ENCODE measurements around the gene COMMD7. TPM values are rescaled to one million over a fixed set of nuclear protein-coding genes. Genes with fewer than 3 reads are reported as not detected.

Gene COMMD7
- total RNA-seq, 2 experiments from 2014 or later: 33.8 to 36.6 TPM

- no peaks in the 10 kb centered on the region for H3K9me3 Mint-ChIP-seq
- peak overlapping the region; percentile 79 for H3K4me3 Mint-ChIP-seq
- H3K27ac Mint-ChIP-seq: no peak overlapping the region
- DNase-seq: peak; percentile 16
- peaks cover 12% of the 10 kb centered on the region for H3K4me1 Mint-ChIP-seq (ENCODE audit: low read depth)
- no peaks in the 10 kb centered on the region for H3K27me3 Mint-ChIP-seq (ENCODE audit: low read depth)
- H3K36me3 Mint-ChIP-seq (ENCODE audit: low read depth): no peaks in the 10 kb centered on the region
- intact Hi-C loops (cut with micrococcal nuclease): loop anchor here (5.0 kb wide), 2 partner anchors 91 to 251 kb away; partner anchors contain the start of gene C20orf203
- CTCF ChIA-PET: interaction anchor here (0.6 to 3.6 kb wide), 12 partner anchors 10 to 256 kb away, joined by 3 to 28 read pairs (median 4); partner anchors contain the start of genes C20orf203 and COMMD7
These were observed 20.1 kb upstream of the COMMD7 start for GRCh38 chr20:32763202-32764004.

- Mint-ChIP-seq H3K36me3 (ENCODE audit: low read depth) (no peaks in the 10 kb centered on the region), H3K4me3 (peak overlapping the region; percentile 79), H3K9me3 (no peaks in the 10 kb centered on the region), H3K27ac (no peak overlapping the region), H3K4me1 (ENCODE audit: low read depth) (peaks cover 12% of the 10 kb centered on the region), H3K27me3 (ENCODE audit: low read depth) (no peaks in the 10 kb centered on the region)
- DNase-seq: peak; percentile 22
- CTCF ChIA-PET: interaction anchor here (0.6 to 3.6 kb wide), 8 partner anchors 10 to 255 kb away, joined by 3 to 28 read pairs (median 4); partner anchors contain the start of genes C20orf203 and COMMD7
- intact Hi-C loops (cut with micrococcal nuclease): loop anchor here (5.0 kb wide), 2 partner anchors 90 to 250 kb away; partner anchors contain the start of gene C20orf203
These were observed 19.5 kb upstream of the COMMD7 start for GRCh38 chr20:32762754-32763201.

GRCh38 chr20:32761831-32762753 lies 18.8 kb upstream of the COMMD7 start, which contains the start of gene DNMT3B:
Gene DNMT3B, plus strand, starts transcription at chr20:32762385. Its CDS starts 17,939 bp downstream, at chr20:32780324.
- Mint-ChIP-seq H3K27me3 (ENCODE audit: low read depth) (no peaks in the 10 kb centered on the region), H3K9me3 (no peaks in the 10 kb centered on the region), H3K4me3 (peak within 1 kb of the TSS; percentile 79), H3K27ac (no peak within 1 kb of the TSS), H3K4me1 (ENCODE audit: low read depth) (peaks cover 12% of the 10 kb centered on the region), H3K36me3 (ENCODE audit: low read depth) (no peaks in the 10 kb centered on the region)
- intact Hi-C loops (cut with micrococcal nuclease): loop anchor here (5.0 kb wide), 2 partner anchors 90 to 250 kb away; partner anchors contain the start of gene C20orf203
- DNase-seq: peak; percentile 79
- CTCF ChIA-PET: interaction anchor here (1.5 to 3.6 kb wide), 2 partner anchors 16 to 86 kb away, joined by 4 to 28 read pairs; no protein-coding TSS in a partner anchor

GRCh38 chr20:32761417-32761830 lies 18.2 kb upstream of the COMMD7 start:
- H3K27ac Mint-ChIP-seq: no peak overlapping the region
- no peaks in the 10 kb centered on the region for H3K27me3 Mint-ChIP-seq (ENCODE audit: low read depth)
- CTCF ChIA-PET: interaction anchor here (0.5 to 1.7 kb wide), 2 partner anchors 17 to 19 kb away, joined by 3 to 13 read pairs; no protein-coding TSS in a partner anchor
- intact Hi-C loops (cut with micrococcal nuclease): loop anchor here (5.0 kb wide), 2 partner anchors 89 to 249 kb away; partner anchors contain the start of gene C20orf203
- no peaks in the 10 kb centered on the region for H3K36me3 Mint-ChIP-seq (ENCODE audit: low read depth)
- peak overlapping the region; percentile 75 for H3K4me3 Mint-ChIP-seq
- DNase-seq: no peak
- H3K4me1 Mint-ChIP-seq (ENCODE audit: low read depth): peaks cover 12% of the 10 kb centered on the region
- no peaks in the 10 kb centered on the region for H3K9me3 Mint-ChIP-seq

- H3K4me3 Mint-ChIP-seq: no peak overlapping the region
- no peaks in the 10 kb centered on the region for H3K27me3 Mint-ChIP-seq (ENCODE audit: low read depth)
- DNase-seq: no peak
- no peak overlapping the region for H3K27ac Mint-ChIP-seq
- H3K36me3 Mint-ChIP-seq (ENCODE audit: low read depth): no peaks in the 10 kb centered on the region
- no peaks in the 10 kb centered on the region for H3K9me3 Mint-ChIP-seq
- intact Hi-C loops (cut with micrococcal nuclease): no loop called here
- peaks cover 6% of the 10 kb centered on the region for H3K4me1 Mint-ChIP-seq (ENCODE audit: low read depth)
- CTCF ChIA-PET: interaction anchor here (1.1 kb wide), 2 partner anchors 9 to 23 kb away, joined by 3 read pairs; no protein-coding TSS in a partner anchor
These were observed 12.9 kb upstream of the COMMD7 start for GRCh38 chr20:32756156-32756555.

DNA sequence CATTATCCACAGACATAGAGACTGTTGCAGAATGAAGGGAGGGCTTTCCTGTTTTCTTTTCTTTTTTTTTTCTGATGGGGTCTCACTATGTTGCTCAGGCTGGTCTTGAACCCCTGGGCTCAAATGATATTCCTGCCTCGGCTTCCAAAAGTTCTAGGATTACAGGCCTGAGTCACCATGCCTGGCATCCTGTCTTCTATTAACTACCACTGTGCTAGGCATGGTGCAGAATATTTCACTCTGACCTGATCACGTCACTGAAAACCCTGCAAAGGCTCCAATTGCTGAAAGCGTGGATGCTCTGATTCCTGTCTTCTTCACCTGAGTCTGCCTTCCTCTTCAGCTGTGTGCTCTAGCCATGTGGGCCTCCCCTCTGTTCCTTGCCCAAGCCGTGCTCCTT lies 10.5 kb upstream of the COMMD7 start:
- Mint-ChIP-seq H3K9me3 (no peaks in the 10 kb centered on the region), H3K4me3 (no peak overlapping the region), H3K36me3 (ENCODE audit: low read depth) (no peaks in the 10 kb centered on the region), H3K27ac (no peak overlapping the region), H3K27me3 (ENCODE audit: low read depth) (no peaks in the 10 kb centered on the region), H3K4me1 (ENCODE audit: low read depth) (peaks cover 6% of the 10 kb centered on the region)
- DNase-seq: no peak
- intact Hi-C loops (cut with micrococcal nuclease): no loop called here
- CTCF ChIA-PET: interaction anchor here (0.9 to 1.7 kb wide), 4 partner anchors 10 to 36 kb away, joined by 3 to 4 read pairs (median 3); no protein-coding TSS in a partner anchor

DNA sequence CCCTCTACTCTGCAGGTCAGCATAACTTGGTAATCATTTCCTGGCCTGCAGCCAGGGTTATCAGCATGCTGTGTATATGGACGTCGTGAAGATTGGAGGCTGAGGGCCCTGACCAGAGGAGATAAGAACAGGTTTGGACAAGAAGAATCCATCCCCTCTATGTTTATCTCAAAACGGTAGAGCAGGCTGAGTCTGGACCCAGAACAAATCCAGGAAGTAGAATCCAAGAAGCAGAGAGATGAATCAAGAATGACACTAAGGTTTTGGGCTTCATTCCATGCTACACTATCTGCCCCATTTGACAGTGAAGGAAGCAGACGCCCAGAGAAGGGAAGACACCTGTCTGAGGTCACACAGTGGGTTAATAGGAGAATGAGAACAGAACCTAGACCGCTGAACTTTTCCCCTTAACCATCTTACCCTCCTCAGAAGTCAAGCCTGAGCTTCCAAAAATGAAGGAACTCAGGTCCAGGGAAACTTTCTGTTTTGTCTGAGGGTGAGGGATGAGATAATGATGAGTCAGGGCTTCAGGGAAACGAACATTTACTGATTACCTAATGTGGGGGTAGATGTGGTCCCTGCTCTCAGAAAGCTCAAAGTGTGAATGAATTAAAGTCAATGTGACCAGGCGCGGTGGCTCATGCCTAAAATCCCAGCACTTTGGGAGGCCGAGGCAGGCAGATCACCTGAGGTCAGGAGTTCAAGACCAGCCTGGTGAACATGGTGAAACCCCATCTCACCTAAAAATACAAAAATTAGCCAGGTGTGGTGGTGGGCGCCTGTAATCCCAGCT lies 9.4 kb upstream of the COMMD7 start:
- Mint-ChIP-seq H3K4me3 (no peak overlapping the region), H3K27ac (no peak overlapping the region), H3K4me1 (ENCODE audit: low read depth) (peaks cover 6% of the 10 kb centered on the region), H3K36me3 (ENCODE audit: low read depth) (no peaks in the 10 kb centered on the region), H3K9me3 (no peaks in the 10 kb centered on the region), H3K27me3 (ENCODE audit: low read depth) (no peaks in the 10 kb centered on the region)
- intact Hi-C loops (cut with micrococcal nuclease): no loop called here
- CTCF ChIA-PET: interaction anchor here (0.8 to 1.7 kb wide), 3 partner anchors 11 to 37 kb away, joined by 3 to 4 read pairs (median 3); no protein-coding TSS in a partner anchor
- DNase-seq: peak; percentile 23

DNA sequence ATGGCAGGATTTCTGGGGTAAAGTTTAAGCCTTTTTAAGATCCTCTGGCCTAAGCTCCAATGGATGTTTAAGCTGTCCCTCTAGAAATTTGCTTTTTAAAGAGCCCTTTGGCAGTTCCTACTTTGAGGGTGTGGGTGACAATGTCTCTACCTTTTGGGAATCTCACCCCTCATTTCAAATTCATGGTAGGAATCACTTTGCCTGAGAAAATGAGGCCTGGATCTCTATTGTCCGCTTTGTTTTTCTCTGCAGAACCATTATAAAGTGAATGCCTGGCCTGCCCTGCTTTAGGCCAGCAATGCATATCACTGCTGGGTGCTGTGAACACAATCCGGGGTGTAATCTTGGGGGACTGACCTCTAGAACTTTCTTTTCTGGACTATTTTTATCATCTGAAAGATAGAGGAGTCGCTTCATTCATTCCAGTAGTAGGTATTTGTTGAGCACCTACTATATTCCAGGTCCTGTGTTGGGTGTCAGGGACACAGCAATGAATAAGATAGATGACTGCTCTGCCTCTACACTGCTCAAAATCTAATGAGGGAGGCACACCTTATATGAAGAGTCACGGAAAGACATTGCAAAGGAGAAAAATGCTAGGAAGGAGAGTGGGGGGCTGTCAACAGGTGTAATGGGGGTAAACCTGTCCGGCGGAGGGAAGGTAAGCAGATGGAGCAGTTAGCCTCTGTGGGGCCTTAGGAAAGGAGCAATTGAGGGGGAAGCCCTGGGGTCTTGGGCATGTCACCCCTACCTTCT lies 8.6 kb upstream of the COMMD7 start:
- Mint-ChIP-seq H3K27me3 (ENCODE audit: low read depth) (no peaks in the 10 kb centered on the region), H3K36me3 (ENCODE audit: low read depth) (no peaks in the 10 kb centered on the region), H3K4me3 (no peak overlapping the region), H3K4me1 (ENCODE audit: low read depth) (peaks cover 6% of the 10 kb centered on the region), H3K9me3 (no peaks in the 10 kb centered on the region), H3K27ac (no peak overlapping the region)
- no peak for DNase-seq
- CTCF ChIA-PET: interaction anchor here (1.7 kb wide), 1 partner anchor 12 kb away, joined by 4 read pairs; no protein-coding TSS in a partner anchor
- intact Hi-C loops (cut with micrococcal nuclease): no loop called here

- intact Hi-C loops (cut with micrococcal nuclease): no loop called here
- no peaks in the 10 kb centered on the region for H3K9me3 Mint-ChIP-seq
- DNase-seq: no peak
- H3K4me3 Mint-ChIP-seq: no peak overlapping the region
- no peaks in the 10 kb centered on the region for H3K27me3 Mint-ChIP-seq (ENCODE audit: low read depth)
- H3K36me3 Mint-ChIP-seq (ENCODE audit: low read depth): no peaks in the 10 kb centered on the region
- CTCF ChIA-PET: interaction anchor here (0.7 kb wide), 1 partner anchor 27 kb away, joined by 3 read pairs; no protein-coding TSS in a partner anchor
- peaks cover 6% of the 10 kb centered on the region for H3K4me1 Mint-ChIP-seq (ENCODE audit: low read depth)
- H3K27ac Mint-ChIP-seq: no peak overlapping the region
These were observed 8.0 kb upstream of the COMMD7 start for GRCh38 chr20:32751293-32751692.

DNA sequence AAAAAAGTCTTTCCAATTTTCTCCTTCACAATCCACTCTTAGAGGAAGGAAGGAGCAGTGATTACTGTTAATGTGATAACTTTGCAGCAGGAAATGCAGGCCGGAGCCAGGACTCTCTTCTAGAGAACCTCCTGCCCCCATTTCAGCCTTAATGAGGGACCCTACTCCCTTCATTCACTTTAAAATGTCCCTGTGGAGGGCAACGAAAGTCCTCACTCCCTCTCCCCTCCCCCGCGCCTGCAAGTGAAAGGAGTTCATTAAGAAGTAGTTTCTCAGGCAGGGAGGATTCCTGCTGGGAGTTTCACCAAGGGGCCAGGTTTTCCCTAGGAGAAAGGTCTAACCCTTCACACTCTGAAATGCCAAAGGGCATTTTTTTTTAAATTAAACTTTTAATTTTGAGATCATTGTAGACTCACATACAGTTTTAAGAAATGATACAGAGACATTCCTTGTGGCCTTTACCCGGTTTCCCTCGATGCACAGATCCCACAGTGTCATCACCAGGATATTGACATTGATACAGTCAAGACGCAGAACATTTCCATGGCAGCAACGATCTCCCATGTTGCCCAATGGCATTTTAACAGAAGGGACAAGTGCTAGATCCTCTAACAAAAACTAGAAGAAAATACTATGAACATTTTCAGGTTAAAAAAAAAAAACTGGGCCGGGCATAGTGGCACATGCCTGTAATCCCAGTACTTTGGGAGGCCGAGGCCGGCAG lies 6.8 kb upstream of the COMMD7 start:
- peaks cover 6% of the 10 kb centered on the region for H3K4me1 Mint-ChIP-seq (ENCODE audit: low read depth)
- no peaks in the 10 kb centered on the region for H3K36me3 Mint-ChIP-seq (ENCODE audit: low read depth)
- no peak overlapping the region for H3K4me3 Mint-ChIP-seq
- no peaks in the 10 kb centered on the region for H3K27me3 Mint-ChIP-seq (ENCODE audit: low read depth)
- CTCF ChIA-PET: no interaction called here
- intact Hi-C loops (cut with micrococcal nuclease): no loop called here
- no peak for DNase-seq
- H3K27ac Mint-ChIP-seq: no peak overlapping the region
- no peaks in the 10 kb centered on the region for H3K9me3 Mint-ChIP-seq

All from activated naive CD4-positive, alpha-beta T cell treated with anti-CD3 and anti-CD28 coated beads for 36 hours (primary cell).